ENCODE data around the gene EVA1A.

The EVA1A gene

GRCh38 chr2:75539955-75540716, 20.6 kb downstream of the EVA1A start:
- no peak for FAIRE-seq

GRCh38 chr2:75538521-75539490, 21.9 kb downstream of the EVA1A start:
- FAIRE-seq: no peak

GRCh38 chr2:75537658-75538057, 23.1 kb downstream of the EVA1A start:
- FAIRE-seq: no peak

GRCh38 chr2:75533135-75533534, 27.6 kb downstream of the EVA1A start:
- peak; percentile 46 for FAIRE-seq

- FAIRE-seq: peak; percentile 23
Observed at GRCh38 chr2:75532488-75532887, 28.3 kb downstream of the EVA1A start.

- no peak for FAIRE-seq
Observed at GRCh38 chr2:75528221-75528977, 32.3 kb downstream of the EVA1A start.

- FAIRE-seq: no peak
Observed at GRCh38 chr2:75527676-75528075, 33.1 kb downstream of the EVA1A start.

- no peak for FAIRE-seq
Observed at GRCh38 chr2:75526842-75527241, 33.9 kb downstream of the EVA1A start.

GRCh38 chr2:75525434-75526310, 35.1 kb downstream of the EVA1A start:
- no peak for FAIRE-seq

- FAIRE-seq: no peak
Observed at GRCh38 chr2:75524276-75524911, 36.3 kb downstream of the EVA1A start.

- FAIRE-seq: no peak
Observed at GRCh38 chr2:75523313-75524275, 37.1 kb downstream of the EVA1A start.

- no peak for FAIRE-seq
Observed at GRCh38 chr2:75522543-75523312, 38.0 kb downstream of the EVA1A start.

- no peak for FAIRE-seq
Observed at GRCh38 chr2:75521225-75521872, 39.4 kb downstream of the EVA1A start.

GRCh38 chr2:75519843-75520242, 40.9 kb downstream of the EVA1A start:
- no peak for FAIRE-seq

- no peak for FAIRE-seq
Observed at GRCh38 chr2:75518638-75519465, 41.9 kb downstream of the EVA1A start.

- no peak for FAIRE-seq
Observed at GRCh38 chr2:75517547-75518230, 43.0 kb downstream of the EVA1A start.

Data from G401.6 (cell line).